Measurements from ENCODE around the gene CLDN9.
A peak's percentile ranks its signal among the peaks of the same experiment; 100 is the strongest.
"Not testable (repeated sequence)": the region's sequence is repeated elsewhere in the genome, so short reads cannot be mapped to it uniquely, and the experiment has no call there.

The CLDN9 gene

GRCh38 chr16:3030222-3031212, 17.8 kb downstream of the CLDN9 start:
- no peak for DNase-seq (ENCODE audit: low spot score)
- no peak for FAIRE-seq

GRCh38 chr16:3032624-3033023, 19.9 kb downstream of the CLDN9 start:
- DNase-seq (ENCODE audit: low spot score): no peak
- FAIRE-seq: no peak

DNA sequence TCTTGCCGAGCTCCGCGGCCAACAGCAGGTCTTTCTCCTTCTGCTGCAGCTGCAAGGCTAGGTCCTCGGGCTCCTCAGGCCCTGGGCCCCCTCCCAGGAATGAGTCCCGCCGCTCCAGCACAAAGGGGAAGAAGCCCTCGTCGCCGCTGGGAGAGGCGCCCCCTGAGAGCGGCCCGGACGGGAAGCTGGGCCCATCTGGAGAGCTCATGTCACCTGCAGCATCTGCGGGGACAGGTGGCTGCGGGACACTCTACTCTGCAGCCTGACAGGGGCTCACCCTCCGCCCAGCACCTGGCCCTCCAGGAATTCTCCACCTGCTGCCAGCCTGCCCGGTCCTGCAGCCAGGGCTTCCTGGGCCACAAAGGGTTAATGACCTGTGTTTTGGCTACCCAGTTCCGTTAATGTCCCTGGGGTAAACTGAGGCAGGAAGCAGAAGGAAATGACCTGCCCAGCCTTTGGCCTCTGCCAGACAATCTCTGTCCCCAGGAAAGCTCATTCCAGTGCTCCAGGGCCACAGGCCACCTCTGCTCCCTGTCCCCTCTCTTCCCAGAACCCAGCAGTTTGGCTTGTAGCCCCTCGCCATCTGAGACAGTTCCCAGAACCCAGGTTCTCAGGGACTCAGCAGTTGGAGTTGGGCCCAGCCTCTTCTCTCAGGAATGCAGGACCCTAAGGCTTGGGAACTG, 22.7 kb downstream of the CLDN9 start:
- DNase-seq (ENCODE audit: low spot score) (no peak), FAIRE-seq (no peak)

- FAIRE-seq (no peak), DNase-seq (ENCODE audit: low spot score) (no peak)
Observed at GRCh38 chr16:3035972-3036725, 23.4 kb downstream of the CLDN9 start.

DNA sequence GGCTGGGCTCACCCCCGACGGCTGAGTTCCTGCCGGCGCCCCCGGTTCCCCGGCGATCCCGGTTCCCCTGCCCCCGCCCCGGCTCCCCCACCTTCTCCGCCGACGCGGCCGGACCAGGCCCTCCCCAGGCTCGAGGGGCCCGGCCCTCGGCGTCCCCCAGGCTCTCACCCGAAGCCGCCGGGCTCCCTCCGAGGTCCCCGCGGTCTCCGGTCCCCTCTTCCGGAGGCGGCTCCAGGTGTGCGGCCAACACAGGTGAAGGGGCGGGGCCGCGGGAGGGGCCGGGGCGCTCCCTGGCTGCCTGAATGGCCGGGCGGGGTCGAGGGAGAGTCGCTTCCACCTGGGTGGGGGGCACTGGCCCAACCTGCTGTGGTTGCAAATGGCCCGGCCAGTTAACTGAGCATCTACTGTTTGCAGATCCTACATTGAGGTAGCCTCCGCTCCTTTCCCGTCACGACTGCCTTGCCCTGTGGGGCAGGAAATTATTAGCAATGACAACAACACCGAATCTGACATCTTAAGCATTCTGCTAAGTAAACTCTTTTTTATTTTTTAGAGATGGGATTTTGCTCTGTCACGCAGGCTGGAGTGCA, 24.1 kb downstream of the CLDN9 start, which contains the start of gene BICDL2:
BICDL2 (minus strand) TSS at position 219 of the 590 bp plus-strand sequence. CDS start 1,448 bp downstream, outside the sequence.
- DNase-seq (ENCODE audit: low spot score): no peak
- FAIRE-seq: no peak

DNA sequence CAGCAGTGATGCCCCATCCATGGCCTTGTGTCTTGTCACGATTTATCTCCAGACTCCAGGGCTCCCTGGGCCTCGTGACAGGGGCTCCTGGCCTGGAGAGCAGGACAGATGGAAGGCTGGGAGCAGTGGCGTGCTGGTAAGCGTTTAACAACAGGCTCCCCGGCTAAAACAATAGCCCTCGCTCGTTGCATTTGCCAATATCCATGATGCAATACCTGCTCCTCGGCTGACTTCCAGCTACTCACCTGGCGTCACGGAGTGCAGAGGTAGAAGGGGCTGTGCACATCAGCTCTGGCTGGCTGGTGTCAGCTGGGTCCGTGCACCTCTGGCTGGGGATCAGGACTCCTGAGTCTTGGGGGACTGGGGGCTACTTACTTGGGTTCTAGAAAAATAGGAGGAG, 25.5 kb downstream of the CLDN9 start:
- FAIRE-seq: peak; percentile 37
- DNase-seq (ENCODE audit: low spot score): no peak

- FAIRE-seq (no peak), DNase-seq (ENCODE audit: low spot score) (no peak)
Observed at GRCh38 chr16:3038896-3039295, 26.2 kb downstream of the CLDN9 start.

- no peak for DNase-seq (ENCODE audit: low spot score)
- FAIRE-seq: no peak
Observed at GRCh38 chr16:3042376-3042775, 29.7 kb downstream of the CLDN9 start.

GRCh38 chr16:3044708-3045107, 32.0 kb downstream of the CLDN9 start:
- no peak for DNase-seq (ENCODE audit: low spot score)
- FAIRE-seq: no peak

GRCh38 chr16:3045758-3046640, 33.3 kb downstream of the CLDN9 start, which contains the start of gene MMP25:
MMP25 (plus strand) TSS chr16:3046561; CDS start chr16:3046918, 357 bp downstream.
- DNase-seq (ENCODE audit: low spot score): peak; percentile 65
- FAIRE-seq: no peak

DNA sequence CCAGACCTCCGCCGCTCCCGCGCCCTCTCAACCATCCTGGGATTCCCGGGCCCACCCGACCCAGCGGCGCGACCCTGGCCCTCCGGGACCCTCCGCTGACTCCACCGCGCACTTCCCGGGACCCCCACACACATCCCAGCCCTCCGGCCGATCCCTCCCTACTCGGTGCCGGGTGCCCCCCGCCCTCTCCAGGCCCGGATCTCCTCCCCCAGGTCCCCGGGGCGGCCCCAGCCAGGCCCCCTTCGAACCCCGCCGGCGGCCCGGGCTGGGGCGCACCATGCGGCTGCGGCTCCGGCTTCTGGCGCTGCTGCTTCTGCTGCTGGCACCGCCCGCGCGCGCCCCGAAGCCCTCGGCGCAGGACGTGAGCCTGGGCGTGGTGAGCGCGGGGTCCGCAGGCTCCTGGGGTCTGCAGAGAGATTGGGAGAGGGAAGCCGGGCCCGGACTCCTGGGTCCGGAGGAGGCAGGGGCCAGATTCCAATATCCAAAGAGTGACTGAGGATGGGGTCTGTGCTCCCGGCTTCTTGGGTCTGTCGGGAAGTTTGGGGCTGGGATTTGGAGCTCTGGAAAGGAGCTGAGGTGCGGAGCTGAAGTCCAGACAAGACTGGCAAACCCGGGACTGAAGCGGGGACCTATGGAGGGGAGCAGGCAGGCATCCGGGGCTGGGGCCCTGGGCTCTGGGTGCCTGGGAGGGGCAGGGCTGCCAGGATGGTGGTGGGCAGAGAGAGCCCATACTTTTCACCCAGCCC, 34.1 kb downstream of the CLDN9 start:
- no peak for FAIRE-seq
- no peak for DNase-seq (ENCODE audit: low spot score)

GRCh38 chr16:3047387-3047720, 34.6 kb downstream of the CLDN9 start:
- DNase-seq (ENCODE audit: low spot score) (no peak), FAIRE-seq (no peak)

DNA sequence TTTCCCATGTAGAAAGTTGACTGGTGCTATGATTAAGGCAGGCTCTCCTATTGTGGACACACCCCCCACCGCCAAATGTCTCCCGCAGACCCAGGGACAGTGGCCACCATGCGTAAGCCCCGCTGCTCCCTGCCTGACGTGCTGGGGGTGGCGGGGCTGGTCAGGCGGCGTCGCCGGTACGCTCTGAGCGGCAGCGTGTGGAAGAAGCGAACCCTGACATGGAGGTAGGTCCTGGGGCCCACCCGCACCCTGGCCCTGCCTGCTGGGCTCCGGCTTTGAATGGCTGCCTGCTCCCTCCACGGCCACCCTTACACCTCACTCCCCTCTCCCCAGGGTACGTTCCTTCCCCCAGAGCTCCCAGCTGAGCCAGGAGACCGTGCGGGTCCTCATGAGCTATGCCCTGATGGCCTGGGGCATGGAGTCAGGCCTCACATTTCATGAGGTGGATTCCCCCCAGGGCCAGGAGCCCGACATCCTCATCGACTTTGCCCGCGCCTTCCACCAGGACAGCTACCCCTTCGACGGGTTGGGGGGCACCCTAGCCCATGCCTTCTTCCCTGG, 37.3 kb downstream of the CLDN9 start:
- DNase-seq (ENCODE audit: low spot score): no peak
- FAIRE-seq: no peak

GRCh38 chr16:3050487-3050886, 37.8 kb downstream of the CLDN9 start:
- FAIRE-seq (no peak), DNase-seq (ENCODE audit: low spot score) (no peak)

DNA sequence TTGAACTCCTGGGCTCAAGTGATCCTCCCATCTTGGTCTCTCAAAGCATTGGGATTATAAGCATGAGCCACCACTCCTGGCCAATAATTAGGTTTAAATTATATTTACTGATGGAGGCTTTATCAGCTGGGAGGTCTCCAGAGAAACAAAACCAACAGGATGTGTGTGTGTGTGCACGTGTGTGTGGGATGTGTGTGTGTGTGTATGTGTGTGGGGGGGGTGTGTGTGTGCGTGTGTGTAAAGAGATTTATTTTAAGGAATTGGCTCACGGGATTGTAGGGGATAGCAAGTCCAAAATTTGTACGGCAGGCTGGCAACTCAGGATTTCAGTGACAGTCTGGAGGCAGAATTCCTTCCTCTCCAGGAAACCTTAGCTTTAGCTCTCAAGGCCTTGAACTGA, 38.3 kb downstream of the CLDN9 start:
- FAIRE-seq (no peak), DNase-seq (ENCODE audit: low spot score) (no peak)

- no peak for DNase-seq (ENCODE audit: low spot score)
- no peak for FAIRE-seq
Observed at GRCh38 chr16:3051494-3051893, 38.8 kb downstream of the CLDN9 start.

DNA sequence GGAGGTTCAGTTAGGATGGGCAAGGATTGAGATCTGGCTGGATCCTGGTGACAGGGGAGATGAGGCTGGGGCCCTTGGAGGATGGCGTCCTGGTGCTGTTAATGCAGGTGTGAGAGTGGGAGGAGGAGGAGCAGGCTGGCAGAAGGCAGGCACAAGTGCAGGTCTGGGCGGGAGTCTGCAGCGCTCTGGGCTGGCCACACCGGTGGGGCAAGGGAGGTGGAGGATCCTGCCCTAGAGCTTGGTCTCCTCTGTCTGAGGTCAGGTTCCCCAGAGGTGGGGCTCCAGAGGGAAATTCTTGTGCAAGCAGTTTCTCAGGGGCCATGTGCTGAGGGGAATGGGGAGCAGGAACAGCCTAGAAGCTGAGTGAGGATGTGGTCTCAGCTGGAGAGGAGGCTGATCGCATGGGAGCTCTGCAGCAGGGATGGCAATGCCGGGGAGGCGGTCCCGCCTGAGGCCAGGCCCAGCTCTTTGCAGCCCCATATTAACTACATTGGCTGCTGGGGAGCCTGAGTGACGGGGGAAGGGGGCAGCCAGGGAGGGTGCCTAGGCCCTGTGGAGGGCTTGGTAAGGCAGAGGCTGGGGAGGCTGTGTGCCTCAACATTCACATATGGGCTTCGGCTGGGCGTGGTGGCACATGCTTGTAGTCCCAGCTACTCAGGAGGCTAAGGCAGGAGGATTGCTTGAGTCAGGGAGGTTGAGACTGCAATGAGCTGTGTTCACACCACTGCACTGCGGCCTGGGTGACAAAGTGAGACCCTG, 40.0 kb downstream of the CLDN9 start:
- peak; percentile 81 for FAIRE-seq

GRCh38 chr16:3053330-3053710, 40.6 kb downstream of the CLDN9 start:
- DNase-seq (ENCODE audit: low spot score): not testable (repeated sequence)
- peak; percentile 82 for FAIRE-seq

More for the DNA sequence above, 40.0 kb downstream of the CLDN9 start:
- DNase-seq (ENCODE audit: low spot score): not testable (repeated sequence)

Data from urothelium cell line (cell line).